T-helper 2 cell treated with Interferon-gamma antibody and Interleukin-4, amounts not matched to agents 5 μg/mL and 100 μg/mL, for 36 hours (primary cell): ENCODE data around the gene SOCS3.

Experiments used
- DNase-seq: peaks from one replicate; pipeline ENCODE4 v3.0.0; 2021; ENCODE audit warnings: low spot score
- H3K27ac Mint-ChIP-seq: one replicate; pipeline ENCODE4 v1.8.0; 2021; ENCODE audit warnings: mild to moderate bottlenecking, mixed read lengths
- H3K27me3 Mint-ChIP-seq: one replicate; pipeline ENCODE4 v1.8.0; 2021; ENCODE audit warnings: low read depth, mixed read lengths
- H3K36me3 Mint-ChIP-seq: one replicate; pipeline ENCODE4 v1.8.0; 2021; ENCODE audit warnings: low read depth, mixed read lengths
- H3K4me1 Mint-ChIP-seq: one replicate; pipeline ENCODE4 v1.8.0; 2021; ENCODE audit warnings: low read depth, mixed read lengths
- H3K4me3 Mint-ChIP-seq: one replicate; pipeline ENCODE4 v1.8.0; 2022; ENCODE audit warnings: mild to moderate bottlenecking, moderate library complexity, mixed read lengths
- H3K9me3 Mint-ChIP-seq: one replicate; pipeline ENCODE4 v1.8.0; 2021; ENCODE audit warnings: mixed read lengths

The SOCS3 gene

DNA sequence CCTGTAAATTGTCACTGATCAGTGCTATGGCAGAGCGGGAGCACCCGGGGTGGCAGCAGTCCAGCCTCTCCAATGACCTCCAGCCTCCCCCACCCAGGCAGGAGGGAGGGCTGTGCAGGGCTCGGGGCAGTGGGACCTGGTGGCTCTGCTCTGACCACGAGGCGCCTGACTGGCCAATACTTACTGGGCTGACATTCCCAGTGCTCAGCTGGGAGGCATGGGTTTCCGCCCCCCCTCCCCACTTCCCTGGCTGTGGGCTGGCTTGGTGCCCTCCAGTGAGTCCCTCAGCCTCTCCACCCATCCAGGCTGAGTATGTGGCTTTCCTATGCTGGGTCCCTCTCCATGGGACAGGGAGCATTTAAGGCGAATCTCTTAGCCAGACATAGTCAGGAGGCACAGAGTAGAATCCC is 2.7 kb downstream of the SOCS3 start:
- H3K4me1 Mint-ChIP-seq = peaks cover 47% of the 10 kb centered on the region
- peaks cover 29% of the 10 kb centered on the region for H3K36me3 Mint-ChIP-seq
- no peak for DNase-seq
- H3K4me3 Mint-ChIP-seq = peak overlapping the region; percentile 87
- peak overlapping the region; percentile 96 for H3K27ac Mint-ChIP-seq
- no peaks in the 10 kb centered on the region for H3K27me3 Mint-ChIP-seq
- no peaks in the 10 kb centered on the region for H3K9me3 Mint-ChIP-seq

DNA sequence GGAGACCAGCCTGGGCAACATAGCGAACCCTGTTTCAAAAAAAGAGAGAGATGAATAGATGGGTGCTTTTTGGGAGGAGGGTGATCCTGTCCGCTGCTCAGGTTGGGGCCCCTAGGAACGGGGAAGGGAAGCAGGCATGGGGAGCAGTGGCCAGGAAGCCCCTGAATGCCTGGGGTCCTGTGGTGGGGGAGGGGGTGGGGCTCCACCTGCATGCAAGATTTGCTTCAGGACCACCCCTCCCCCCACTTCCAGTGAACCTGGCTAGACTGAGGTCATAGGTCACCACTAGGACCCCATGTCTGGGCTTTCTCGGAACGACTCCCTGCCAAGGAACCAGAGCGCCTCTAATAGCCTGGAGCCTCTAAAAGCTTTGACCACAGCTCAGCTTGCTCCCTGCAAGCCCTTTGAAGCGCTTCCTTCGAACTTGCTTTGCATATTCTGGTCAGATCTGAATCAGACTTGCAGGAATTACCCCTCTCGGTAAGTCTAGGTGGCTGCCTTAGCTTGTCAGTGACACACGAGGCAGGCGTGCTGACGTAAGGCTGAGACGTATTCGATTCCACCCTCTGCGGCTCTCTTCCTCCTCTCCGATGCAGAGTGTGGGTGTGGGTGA is 3.7 kb downstream of the SOCS3 start:
- Mint-ChIP-seq H3K27ac (peak overlapping the region; percentile 96), H3K4me1 (peaks cover 50% of the 10 kb centered on the region), H3K36me3 (peaks cover 29% of the 10 kb centered on the region), H3K27me3 (no peaks in the 10 kb centered on the region), H3K9me3 (no peaks in the 10 kb centered on the region), H3K4me3 (peak overlapping the region; percentile 83)
- DNase-seq = peak; percentile 94

DNA sequence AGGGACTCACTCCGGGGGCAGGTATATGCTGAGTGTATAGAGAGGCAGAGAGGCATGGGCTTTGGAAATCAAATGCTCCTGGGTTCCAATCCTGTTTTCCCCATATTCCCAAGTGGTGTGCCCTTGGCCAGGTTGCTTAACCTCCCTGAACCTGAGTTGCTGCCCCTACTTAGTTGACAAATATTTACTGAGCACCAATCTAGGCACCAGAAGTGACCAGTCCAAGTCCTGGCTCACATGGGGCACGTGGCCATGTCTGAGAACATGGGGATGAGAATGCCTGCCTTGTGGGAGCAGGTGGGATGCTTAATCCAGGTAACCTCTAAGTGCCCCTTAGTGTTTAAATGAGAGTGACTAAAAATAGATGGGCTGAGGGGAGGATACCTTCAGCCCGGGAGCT is 4.2 kb downstream of the SOCS3 start:
- no peaks in the 10 kb centered on the region for H3K27me3 Mint-ChIP-seq
- no peaks in the 10 kb centered on the region for H3K9me3 Mint-ChIP-seq
- peak overlapping the region; percentile 96 for H3K27ac Mint-ChIP-seq
- H3K4me3 Mint-ChIP-seq = peak overlapping the region; percentile 83
- DNase-seq = no peak
- H3K4me1 Mint-ChIP-seq = peaks cover 48% of the 10 kb centered on the region
- peaks cover 29% of the 10 kb centered on the region for H3K36me3 Mint-ChIP-seq

DNA sequence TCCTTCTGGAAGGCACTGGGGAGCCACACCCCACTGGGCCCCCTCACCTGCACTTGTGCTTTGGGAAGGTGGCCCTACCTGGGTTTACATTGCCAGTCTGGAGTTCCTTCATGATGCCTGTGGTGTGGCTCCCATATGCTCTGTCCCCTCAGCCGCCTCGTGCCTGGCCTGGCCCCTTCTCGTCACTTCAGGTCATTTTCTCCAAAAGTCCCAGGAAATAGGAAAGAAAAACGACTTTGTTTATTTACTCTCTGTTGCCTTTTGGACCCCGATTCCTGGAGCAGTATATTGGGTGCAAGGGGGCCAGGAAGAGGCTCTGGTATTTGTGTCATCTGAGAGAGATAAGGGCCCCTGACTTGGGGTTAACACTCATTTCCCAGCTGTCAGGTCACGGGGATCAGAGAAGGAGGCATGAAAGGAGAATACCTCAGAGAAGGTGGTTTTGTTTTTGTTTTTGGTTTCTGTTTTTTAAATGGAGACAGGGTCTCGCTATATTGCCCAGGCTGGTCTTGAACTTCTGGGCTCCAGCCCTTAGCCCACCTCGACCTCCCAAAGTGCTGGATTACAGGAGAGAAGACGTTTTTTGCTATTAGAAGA is 4.7 kb downstream of the SOCS3 start:
- no peaks in the 10 kb centered on the region for H3K27me3 Mint-ChIP-seq
- H3K27ac Mint-ChIP-seq = peak overlapping the region; percentile 96
- peaks cover 53% of the 10 kb centered on the region for H3K4me1 Mint-ChIP-seq
- no peaks in the 10 kb centered on the region for H3K9me3 Mint-ChIP-seq
- H3K4me3 Mint-ChIP-seq = peak overlapping the region; percentile 83
- peaks cover 29% of the 10 kb centered on the region for H3K36me3 Mint-ChIP-seq
- peak; percentile 52 for DNase-seq

DNA sequence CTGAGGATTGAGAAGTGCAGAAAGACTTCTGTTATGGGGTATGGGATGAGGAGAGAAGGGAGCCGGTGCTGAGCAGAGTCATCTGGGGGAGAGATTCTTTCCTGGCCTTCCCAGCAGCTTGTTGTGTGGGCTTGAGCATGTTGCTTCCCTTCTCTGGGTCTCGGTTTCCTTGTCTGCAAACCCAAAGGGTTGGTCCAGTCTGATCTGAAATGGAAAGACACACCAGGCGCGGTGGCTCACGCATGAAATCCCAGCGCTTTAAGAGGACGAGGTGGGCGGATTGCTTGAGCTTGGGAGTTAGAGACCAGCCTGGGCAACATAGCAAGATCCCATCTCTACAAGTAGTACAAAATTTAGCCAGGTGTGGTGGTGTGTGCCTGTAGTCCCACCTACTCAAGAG is 6.0 kb downstream of the SOCS3 start:
- Mint-ChIP-seq H3K36me3 (peaks cover 29% of the 10 kb centered on the region), H3K27me3 (no peaks in the 10 kb centered on the region), H3K27ac (peak overlapping the region; percentile 13), H3K4me3 (peak overlapping the region; percentile 82), H3K4me1 (peaks cover 58% of the 10 kb centered on the region), H3K9me3 (no peaks in the 10 kb centered on the region)
- DNase-seq = no peak

DNA sequence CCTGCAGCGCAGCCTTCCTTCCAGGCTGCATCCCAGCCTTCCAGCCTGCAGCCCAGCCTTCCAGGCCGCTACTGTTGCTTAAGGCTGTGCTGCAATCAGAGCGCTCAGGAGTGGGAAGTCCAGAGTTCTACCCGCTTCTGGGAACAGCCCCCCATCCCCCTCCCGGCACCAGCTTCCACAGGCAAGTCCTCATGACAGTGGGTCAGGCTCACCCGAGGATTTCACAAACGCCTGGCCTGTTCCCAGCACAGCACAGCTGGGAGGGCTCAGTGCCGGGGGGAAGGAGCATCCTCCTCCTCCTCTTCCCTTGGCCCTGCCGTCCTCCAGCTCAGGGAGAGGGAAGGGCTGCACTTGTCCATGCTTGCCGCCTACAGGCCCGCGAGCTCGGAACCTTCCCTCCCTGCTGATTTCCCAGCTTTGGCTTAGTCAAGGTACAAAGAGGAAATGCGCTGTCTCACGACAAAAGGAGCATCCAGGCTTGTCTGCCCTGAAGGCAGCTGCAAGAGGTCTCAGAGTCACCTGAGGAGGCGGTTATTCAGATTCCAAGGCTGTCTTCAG is 8.3 kb downstream of the SOCS3 start:
- Mint-ChIP-seq H3K27me3 (no peaks in the 10 kb centered on the region), H3K4me1 (peaks cover 56% of the 10 kb centered on the region), H3K27ac (no peak overlapping the region), H3K4me3 (peak overlapping the region; percentile 21), H3K36me3 (peaks cover 9% of the 10 kb centered on the region), H3K9me3 (no peaks in the 10 kb centered on the region)
- no peak for DNase-seq

DNA sequence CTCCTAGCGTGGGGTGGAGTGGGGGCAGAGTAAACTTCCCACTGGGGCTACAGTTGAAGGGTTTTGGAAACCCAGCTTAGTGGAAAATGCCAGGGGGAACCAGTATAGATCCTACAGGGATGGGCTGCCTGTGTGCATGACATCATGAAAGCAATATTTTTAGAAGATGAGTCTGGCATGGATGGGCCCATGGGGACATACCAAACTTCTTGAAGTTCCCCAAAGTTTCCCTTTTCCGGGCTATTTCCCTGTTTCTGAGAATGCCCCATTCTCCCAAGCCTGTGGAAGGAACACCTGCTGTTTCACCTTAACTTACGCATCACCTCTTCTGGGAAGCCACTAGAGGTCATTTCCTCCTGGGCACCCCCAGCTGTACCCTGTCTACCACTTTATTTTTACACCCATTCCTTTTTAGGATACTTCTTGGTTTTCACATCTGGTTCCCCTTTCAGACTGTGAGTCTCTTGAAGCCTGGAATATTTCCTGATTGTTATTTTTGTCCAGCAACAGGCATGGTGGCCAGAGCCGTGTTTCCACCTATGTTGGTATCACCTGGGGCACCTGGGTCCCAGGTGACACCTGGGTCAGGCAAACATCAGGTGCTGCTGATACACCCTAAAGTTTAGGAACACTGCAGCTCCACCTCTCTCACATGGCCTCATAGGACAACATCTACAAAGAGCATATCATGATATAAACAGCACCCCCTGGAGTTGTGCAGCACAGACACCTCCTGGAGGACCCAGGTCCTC is 9.8 kb downstream of the SOCS3 start:
- H3K4me3 Mint-ChIP-seq = no peak overlapping the region
- H3K36me3 Mint-ChIP-seq = no peaks in the 10 kb centered on the region

DNA sequence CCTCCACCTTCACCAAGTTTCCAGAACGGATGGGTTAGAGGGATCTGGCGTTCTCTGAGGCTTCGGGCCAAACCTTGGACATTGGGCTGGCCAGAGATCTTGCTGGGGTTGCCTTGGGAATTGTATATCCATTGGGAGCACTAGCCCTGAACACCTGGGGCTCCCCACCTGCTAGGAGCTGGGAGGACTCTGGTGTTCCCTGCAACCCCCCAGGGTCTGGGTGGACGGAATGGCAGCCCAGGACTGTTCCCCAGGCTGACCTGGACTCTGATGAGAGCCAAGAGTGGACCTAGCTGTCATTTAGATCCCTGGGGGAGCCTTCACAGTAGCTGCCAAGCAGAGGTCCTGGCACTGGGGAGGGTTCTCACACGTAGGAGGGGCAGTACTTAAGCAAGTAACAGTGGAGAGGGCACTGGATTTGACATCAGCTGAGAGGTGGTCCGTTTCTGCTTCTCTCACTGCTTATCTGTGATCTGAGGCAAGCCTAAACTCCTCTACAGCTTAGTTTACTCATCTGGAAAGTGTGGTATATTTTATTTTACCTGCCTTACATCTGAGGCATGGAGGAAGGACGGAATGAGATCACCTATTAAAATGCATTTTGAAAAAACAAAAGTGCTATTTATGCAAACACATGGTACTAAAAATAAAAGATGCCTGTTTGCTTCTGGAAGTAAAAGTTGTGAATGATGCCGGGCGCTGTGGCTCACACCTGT is 11.7 kb downstream of the SOCS3 start:
- DNase-seq = no peak
- no peak overlapping the region for H3K27ac Mint-ChIP-seq
- no peaks in the 10 kb centered on the region for H3K36me3 Mint-ChIP-seq
- no peaks in the 10 kb centered on the region for H3K9me3 Mint-ChIP-seq
- H3K27me3 Mint-ChIP-seq = no peaks in the 10 kb centered on the region
- peaks cover 47% of the 10 kb centered on the region for H3K4me1 Mint-ChIP-seq
- no peak overlapping the region for H3K4me3 Mint-ChIP-seq

More for the DNA sequence above, 9.8 kb downstream of the SOCS3 start:
- Mint-ChIP-seq H3K27ac (no peak overlapping the region), H3K9me3 (no peaks in the 10 kb centered on the region), H3K4me1 (peaks cover 44% of the 10 kb centered on the region), H3K27me3 (no peaks in the 10 kb centered on the region)
- DNase-seq = no peak

DNA sequence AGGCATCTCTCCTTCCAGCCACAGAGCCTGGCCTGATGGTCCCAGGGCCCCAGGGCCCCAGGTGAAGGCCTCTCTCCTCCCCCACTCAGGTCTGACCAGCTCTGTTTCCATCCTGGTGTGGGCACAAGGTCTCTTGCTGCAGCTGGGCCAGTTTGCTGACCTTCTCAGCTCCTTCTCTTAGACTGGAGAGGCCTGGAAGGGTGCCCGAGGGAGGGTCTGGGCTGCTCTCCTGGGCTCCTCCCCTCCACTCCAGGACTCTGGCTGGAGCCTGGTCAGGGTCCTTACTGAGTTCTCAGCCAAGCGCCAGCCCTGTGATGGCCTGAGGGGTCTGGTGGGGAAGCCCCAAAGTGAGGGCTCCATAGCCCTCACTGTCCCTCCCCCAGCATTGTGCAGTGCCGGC is 12.4 kb downstream of the SOCS3 start:
- H3K4me1 Mint-ChIP-seq = peaks cover 53% of the 10 kb centered on the region
- no peak overlapping the region for H3K27ac Mint-ChIP-seq
- no peaks in the 10 kb centered on the region for H3K36me3 Mint-ChIP-seq
- no peaks in the 10 kb centered on the region for H3K9me3 Mint-ChIP-seq
- DNase-seq = no peak
- no peaks in the 10 kb centered on the region for H3K27me3 Mint-ChIP-seq
- H3K4me3 Mint-ChIP-seq = no peak overlapping the region

DNA sequence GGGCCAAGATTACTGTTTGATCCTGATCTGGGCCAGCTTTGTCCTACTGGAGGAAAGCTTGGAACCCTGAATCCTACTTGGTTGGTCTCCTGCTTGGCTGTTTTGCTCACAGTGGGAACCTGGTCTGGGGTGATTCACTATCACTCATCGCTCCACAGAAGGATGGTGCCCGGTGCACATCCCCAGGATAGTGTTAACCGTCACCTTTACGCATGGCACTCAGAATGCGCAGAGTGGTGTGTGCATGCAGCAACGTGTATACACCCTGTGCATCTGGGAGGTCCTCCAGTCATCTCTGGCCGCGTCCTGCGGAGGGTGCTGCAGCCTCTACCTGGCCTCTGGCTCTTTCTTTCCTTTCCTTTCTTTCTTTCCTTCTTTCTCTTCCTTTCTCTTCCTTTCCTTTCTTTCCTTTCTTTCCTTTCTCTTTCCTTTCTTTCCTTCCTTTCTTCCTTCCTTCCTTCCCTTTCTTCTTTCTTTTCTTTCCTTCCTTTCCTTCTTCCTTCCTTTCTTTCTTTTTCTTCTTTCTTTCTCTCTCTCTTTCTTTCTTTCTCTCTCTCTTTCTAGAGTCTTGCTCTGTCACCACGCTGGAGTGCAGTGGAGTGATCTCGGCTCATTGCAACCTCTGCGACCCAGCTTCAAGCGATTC is 13.1 kb downstream of the SOCS3 start:
- Mint-ChIP-seq H3K27ac (no peak overlapping the region), H3K4me3 (no peak overlapping the region), H3K4me1 (peaks cover 49% of the 10 kb centered on the region), H3K9me3 (no peaks in the 10 kb centered on the region), H3K27me3 (no peaks in the 10 kb centered on the region), H3K36me3 (no peaks in the 10 kb centered on the region)
- DNase-seq = no peak

DNA sequence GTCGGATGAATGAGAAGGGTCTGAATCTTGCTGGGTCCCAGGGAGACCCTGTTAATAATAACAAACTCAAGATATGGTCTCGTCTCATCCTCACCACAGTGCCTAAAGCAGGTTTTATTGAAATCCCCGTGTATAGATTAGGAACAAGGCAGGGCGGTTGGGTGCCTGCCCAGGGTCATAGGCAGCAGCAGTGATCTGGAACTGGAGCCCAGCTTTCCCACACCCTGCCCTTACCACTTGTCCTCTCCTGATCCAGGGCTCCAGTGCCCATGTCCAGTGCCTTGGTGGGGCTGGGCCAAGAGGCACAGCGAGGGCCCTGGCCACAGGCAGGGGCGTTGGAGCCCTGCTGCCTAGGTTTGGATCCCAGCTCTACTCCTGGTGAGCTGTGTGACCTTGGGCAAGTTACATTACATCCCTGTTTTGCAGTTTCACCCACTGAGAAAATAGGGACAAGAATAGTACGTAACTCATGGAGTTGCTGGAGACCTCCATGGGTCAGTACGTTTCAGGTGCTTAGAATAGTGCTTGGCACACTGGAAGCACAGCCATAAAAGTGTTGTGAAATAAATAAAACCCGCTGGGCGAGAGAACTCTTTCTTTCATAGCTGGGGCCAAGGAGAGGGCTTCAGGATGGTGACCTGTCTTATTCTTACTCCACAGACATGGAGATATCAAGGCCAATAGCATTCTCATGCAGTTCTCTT is 13.9 kb downstream of the SOCS3 start:
- peaks cover 49% of the 10 kb centered on the region for H3K4me1 Mint-ChIP-seq
- no peak for DNase-seq
- H3K27me3 Mint-ChIP-seq = no peaks in the 10 kb centered on the region
- H3K4me3 Mint-ChIP-seq = no peak overlapping the region
- H3K27ac Mint-ChIP-seq = no peak overlapping the region
- H3K9me3 Mint-ChIP-seq = no peaks in the 10 kb centered on the region
- H3K36me3 Mint-ChIP-seq = no peaks in the 10 kb centered on the region

DNA sequence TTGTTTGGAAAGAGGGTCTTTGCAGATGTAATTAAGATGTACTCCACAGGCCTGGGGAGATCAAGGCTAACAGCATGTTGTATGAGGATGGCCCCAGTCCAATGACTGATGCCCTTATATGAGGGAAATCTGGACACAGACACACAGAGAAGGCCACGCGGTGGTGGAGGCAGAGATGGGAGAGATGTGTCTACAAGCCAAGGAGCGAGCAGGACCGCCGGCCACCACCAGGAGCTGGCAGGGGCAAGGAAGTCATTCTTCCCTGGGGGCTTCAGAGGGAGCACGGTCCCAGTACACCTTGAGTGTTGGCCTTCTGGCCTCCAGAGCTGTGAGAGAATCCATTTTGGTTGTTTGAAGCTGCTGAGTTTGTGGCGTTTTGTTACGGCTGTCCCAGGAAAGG is 14.7 kb downstream of the SOCS3 start:
- no peak overlapping the region for H3K4me3 Mint-ChIP-seq

DNA sequence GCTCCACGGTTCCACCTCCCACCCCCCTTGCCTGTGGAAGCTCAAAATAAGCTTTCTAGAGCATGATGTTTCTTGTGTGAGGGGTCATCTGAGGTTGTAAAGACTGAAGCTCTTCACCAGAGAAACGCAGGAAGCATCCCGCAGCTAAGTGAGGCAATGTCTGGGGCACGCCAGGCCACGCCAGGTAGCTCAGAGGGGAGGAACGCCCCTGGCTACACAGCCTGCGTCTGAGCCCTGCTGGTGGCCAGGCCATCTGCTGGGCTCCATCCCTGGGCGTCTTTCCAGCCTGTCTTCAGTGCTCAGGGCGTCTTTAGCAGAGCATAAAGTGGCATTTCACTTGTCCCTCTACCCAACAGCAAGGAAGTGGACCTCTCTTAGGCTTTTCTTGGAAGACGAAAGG is 15.2 kb downstream of the SOCS3 start:
- Mint-ChIP-seq H3K4me3 (no peak overlapping the region), H3K9me3 (no peaks in the 10 kb centered on the region), H3K36me3 (no peaks in the 10 kb centered on the region), H3K4me1 (peaks cover 43% of the 10 kb centered on the region), H3K27me3 (peaks cover 2% of the 10 kb centered on the region), H3K27ac (peak overlapping the region; percentile 49)
- DNase-seq = no peak

More for the DNA sequence above, 14.7 kb downstream of the SOCS3 start:
- Mint-ChIP-seq H3K36me3 (no peaks in the 10 kb centered on the region), H3K9me3 (no peaks in the 10 kb centered on the region), H3K4me1 (peaks cover 46% of the 10 kb centered on the region), H3K27ac (no peak overlapping the region), H3K27me3 (peaks cover 2% of the 10 kb centered on the region)
- DNase-seq = no peak
